SK-N-DZ (cell line): ENCODE data around the gene ZFAND5.
A peak's percentile ranks its signal among the peaks of the same experiment; 100 is the strongest.

Source experiments
- DNase-seq: peaks from one replicate; pipeline ENCODE4 v3.0.0-alpha.2; 2015; ENCODE audit warnings: low spot score

ZFAND5 gene

DNA sequence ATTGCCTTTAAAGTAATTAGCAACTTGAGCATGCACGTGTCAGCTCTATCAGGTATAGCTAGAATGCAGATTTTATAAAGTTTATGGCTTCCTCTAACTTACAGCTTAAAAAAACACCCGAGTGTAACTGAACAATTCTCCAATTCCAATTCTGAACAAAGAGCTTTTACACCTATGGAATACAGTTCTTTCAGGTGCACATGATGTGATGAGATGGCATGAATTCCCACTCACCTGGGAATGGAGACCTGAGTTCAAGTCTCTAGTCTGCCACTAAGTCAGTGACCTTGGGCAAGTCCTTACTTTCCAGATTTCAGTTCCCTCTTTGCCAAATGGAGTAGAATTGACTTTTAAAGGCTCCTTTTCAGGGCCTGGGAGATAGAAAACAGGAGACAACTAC lies 1.8 kb downstream of the ZFAND5 start:
- DNase-seq, result no peak

DNA sequence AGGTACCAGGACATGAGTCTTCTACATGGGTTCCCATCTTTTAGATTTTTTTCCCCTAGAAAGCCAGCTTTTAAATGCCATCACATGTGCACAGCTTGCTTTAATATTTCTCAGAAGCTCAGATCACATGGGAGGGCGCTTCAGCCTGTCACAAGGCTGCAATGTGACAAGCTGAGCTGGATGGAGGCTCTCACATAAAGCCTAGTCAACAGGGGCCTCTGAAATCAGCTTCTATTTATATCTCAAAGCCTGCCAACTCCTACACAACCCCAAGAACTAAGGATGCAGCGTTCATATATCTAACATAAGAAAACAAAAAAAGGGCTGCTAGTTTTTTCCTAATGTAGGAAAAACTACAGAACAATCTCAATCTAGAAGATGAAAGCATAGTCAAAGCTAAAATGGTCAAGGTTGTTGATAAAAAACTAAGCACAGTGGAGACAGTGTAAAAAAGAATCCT lies 2.3 kb downstream of the ZFAND5 start:
- no peak for DNase-seq

DNA sequence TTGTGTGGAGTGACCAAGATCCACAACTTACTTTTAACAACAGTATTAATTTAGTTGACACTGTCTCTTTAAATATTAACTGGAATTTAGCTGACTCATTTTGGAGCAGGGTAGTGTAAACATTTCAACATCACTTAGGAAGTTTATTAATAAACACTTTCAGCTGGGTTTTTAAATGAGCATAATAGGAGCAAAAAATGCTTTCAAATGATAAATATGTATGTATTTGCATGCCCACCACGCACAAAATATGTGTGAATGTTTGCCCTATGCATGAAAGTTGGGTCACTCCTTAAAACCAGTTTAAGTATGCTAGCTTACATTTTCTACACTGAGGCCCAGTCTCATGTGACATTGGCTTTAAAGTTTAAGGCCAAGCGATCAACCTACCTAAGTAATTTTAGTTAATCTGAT lies 2.9 kb downstream of the ZFAND5 start:
- no peak for DNase-seq

DNA sequence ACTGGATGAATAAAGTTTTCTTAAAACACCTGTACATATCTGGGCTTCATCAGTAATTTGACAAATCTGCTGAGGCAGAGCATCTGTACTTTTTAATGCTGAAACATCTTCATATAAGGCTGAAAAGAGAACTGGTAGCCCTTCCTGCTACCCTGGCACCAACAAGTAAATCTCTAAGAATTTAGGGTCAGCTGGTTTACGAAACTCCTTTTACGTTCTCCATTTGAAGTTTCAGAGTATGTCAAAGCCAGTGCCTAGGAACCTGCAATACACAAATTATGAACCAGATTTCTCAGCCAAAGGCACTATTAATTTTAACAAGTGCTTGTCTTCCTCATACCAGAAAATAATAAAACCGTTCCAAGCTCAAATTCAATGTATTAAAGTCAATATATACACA lies 3.8 kb downstream of the ZFAND5 start:
- no peak for DNase-seq

DNA sequence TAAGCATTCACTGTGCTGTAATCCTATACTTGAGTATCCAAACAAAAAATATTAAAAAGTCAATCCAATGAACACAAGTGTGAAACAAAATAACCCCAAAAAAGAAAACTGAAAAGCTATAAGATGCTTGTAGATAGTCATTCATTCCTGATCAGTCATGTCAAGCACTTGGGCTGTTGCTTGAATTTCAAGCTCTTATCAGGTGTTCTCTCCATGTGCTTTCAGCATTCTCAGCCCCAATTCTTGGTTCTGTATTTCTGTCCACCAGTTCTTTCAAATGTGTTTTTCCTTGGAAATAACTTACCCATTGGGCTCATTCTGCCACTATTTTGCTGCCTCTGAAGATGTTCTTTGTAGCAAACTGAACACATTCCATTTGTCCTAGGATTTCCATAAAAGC lies 4.7 kb downstream of the ZFAND5 start:
- no peak for DNase-seq

DNA sequence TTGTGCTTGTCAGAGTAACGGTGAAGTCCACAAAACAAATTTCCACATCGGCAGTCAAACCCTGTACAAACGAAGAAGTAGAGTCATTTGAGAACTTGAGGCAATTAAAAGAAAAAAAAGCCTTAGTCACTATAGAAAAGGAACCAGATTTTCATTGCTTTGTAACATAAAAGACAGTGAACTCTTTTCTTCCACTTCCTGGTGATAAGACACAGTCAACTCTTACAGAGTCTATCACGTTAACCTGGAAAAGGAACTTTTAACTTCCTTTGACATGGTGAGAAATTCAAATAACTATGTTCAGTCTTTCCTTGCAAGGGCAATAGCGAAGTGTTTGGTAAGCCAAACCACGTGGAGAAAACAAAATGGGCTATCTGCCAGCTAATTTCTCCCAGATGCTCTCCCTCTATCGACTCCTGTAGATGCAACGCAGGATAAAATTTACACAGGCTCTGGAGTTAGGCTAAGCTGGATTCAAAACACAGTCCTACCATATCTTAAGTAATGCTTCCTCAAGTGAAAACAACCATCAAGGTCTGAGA lies 8.9 kb downstream of the ZFAND5 start:
- peak; percentile 49 for DNase-seq

DNA sequence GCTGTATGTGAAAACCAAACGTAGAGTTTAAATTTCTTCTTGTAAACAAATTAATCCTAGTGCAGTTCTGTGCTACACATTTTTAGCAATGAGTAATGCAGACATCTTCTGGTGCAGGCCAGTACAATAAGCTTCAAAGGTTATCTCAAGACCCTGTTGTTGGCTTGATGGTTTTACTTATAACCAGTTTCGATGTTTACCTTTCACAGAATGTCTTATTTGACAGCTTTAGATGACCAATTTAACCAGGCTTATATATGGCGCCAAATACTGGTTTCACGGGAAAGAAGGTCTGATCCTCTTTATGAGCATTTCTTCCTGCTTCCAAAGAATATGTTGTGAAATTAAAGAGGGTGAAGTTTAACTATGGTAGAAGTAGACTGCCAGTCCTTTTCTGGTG lies 9.9 kb downstream of the ZFAND5 start:
- no peak for DNase-seq

DNA sequence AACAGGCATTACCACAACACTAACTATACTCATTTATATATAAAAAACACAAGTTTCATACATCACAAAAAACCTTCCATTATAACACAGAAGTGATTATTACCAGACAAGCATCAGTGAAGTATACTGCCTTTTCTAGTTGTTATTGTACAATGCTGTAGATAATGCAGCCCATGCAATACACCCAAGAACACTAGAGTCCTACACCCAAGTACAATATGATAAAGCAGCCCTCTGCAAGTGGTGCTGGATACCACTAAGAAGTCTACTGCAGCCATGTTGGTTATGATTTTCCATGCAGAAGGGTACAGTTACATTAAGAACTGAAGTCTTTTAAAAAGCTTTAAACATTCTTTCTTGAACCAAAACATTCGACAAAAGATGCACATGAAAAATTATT lies 10.3 kb downstream of the ZFAND5 start:
- no peak for DNase-seq

DNA sequence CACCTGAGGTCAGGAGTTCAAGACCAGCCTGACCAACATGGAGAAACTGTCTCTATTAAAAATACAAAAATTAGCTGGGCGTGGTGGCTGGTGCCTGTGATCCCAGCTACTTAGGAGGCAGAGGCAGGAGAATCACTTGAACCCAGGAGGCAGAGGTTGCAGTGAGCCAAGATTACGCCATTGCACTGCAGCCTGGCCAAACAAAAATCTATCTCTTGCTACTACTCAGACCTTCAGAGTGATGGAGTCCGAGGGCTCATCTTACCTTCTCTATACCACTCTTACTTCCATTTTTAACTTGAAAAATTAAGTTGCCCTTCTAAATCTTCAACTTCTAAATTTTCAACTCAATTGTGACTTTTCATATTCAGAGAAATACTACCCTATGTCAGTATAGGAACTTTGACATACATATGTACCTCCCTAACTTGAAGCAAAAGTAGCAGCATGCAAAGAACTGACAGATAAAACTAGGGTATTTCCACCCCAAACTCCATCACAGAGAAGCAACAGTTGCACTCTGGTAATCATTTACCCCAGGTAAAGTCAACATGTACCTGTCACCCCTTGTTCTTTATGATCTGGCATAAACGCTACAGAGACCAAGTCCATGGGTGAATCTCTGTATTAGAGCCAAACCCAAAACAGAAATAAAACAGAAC lies 11.4 kb downstream of the ZFAND5 start:
- DNase-seq, result no peak

DNA sequence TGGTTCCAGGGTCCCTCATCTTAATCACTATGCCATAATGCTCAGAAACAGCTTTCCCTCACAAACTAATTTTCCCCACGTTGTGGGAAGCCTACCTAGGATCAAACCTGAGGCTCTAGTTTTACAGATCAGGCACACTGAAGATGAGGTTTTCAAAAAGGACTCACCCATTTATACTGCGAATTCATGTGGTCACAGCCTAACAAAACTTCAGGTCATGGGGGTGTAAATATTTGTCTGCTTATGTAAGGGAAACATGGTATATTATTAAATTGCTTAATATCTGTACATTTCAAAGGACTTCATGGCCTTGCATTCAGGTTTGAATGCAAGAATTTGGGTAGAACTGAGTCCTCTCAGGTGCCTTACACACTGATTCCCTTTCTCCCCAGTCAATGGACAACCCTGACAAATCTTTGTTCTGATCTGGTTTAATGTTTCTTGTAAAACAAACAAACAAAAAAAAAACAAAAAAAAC lies 12.1 kb downstream of the ZFAND5 start:
- no peak for DNase-seq

DNA sequence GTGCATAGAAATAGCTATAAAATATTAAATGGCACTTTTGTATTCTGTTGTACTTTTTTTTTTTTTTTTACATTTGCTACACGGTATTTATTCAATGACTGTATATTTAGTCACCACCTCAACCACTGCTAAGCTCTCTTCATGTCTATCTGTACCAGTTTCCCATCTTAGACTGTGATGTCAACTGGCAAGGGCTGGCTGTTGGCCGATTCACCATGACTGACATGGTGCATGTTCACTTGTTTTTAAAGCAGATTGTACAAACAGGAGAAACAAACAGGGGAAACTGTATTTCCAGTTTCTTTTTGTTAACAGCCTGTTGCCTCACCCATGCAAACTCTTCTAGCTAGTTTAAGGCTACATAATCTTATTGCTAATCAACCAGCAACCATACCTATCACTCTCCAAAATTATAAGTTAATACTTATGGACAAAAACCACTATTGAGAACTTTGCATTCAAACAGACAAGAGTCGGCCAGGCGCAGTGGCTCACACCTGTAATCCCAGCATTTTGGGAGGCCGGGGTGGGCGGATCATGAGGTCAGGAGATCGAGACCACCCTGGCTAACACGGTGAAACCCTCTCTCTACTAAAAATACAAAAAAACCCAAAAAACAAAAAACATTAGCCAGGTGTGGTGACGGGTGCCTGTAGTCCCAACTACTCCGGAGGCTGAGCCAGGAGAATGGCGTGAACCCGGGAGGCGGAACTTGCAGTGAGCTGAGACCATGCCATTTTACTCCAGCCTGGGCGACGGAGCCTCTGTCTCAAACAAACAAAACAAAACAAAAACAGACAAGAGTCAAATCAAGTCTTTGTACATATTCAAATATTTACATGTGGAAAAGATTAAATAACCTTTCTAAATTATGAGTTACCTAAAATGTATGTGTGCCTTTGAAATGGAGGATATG lies 13.2 kb downstream of the ZFAND5 start:
- DNase-seq, result no peak

DNA sequence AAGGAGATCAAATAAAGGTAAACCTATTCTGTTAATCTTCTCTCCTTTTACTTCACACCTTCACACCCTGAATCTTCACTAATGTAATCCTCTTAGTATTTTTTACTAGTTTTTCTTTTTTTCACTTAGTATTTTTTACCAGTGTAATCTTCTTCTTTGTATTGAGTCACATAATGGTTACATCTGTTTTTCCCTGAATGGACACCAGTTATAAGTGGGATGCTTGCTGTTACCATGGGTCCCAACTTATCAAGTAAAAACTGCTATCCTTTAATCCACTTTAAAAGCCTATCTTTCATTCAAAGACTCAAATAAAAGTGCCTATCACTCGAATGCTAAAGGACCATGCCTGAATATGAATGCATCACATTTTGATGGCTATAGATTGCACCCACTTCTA lies 15.1 kb downstream of the ZFAND5 start:
- DNase-seq, result no peak

DNA sequence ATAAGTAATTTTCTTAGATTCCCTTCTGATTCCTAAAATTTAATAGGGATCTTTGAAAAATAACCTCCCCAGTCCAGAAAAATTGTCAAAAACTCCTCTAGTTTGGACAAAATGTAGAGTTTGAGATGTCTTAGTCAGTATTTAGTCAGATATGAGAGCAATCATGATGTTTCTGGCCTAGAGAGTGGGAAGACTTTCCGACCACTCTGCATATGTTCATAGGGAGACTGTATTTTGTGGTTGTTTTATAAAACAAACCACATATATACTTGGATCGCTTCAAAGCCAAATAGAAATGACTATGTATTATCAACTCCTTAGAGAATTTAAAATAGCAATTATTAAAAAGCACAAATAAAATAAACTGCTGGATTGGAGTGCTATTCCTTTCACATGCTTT lies 15.8 kb downstream of the ZFAND5 start:
- DNase-seq, result no peak

DNA sequence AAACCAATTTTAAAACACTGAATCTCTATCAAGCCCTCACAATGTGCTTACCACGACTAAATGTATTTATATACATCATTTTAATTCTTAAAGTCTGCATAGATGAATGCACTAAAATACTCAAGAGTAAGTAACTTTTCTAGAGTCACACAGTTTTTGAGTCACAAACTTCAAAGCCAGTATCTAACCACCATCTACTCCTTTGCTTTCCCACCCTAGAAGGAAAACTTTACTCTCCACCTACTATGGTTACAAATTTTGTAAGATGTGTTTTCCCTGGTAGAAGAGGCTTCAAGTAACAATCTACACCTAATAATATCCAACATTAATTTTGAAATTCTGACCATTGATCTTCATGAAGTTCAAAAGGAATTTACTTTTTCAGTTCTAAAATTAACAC lies 18.7 kb downstream of the ZFAND5 start:
- DNase-seq, result no peak

DNA sequence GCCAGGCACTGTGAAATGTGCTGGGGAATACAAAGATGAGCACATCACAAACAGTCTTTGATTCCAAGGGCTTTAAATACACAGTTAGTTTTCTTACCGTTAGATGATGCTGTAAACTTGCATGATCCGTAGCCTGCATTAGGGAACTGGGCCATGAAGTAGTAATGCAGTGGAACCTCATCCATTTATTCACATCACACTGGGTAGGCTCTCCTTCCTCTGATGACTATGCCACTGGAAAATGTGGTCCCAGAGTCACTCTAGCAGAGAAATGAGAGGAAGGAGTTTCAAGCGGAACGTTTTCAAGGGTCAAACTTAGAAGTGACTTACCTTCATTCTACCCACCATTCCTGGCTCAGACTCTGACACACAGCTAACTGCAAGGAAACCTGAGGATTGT lies 26.4 kb downstream of the ZFAND5 start:
- no peak for DNase-seq

DNA sequence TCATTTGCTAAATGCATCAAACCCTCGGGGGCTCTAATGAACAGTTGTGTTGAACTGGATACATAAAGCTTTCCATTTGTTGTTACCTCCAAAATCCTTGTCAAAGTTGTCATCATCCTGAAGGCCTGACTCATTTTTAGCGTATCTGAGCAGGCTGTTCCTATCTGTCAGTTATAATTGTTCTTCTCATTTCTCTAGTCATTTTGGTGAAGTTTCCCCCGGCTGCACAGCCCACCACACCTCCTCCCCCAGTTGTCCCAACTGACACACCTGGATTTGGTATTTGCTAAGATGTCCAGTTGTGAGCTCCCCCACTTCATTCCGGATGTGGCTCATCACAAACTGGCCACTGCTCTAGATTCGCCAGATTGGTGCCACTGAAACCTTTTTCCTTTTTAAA lies 27.7 kb downstream of the ZFAND5 start:
- DNase-seq, result no peak

DNA sequence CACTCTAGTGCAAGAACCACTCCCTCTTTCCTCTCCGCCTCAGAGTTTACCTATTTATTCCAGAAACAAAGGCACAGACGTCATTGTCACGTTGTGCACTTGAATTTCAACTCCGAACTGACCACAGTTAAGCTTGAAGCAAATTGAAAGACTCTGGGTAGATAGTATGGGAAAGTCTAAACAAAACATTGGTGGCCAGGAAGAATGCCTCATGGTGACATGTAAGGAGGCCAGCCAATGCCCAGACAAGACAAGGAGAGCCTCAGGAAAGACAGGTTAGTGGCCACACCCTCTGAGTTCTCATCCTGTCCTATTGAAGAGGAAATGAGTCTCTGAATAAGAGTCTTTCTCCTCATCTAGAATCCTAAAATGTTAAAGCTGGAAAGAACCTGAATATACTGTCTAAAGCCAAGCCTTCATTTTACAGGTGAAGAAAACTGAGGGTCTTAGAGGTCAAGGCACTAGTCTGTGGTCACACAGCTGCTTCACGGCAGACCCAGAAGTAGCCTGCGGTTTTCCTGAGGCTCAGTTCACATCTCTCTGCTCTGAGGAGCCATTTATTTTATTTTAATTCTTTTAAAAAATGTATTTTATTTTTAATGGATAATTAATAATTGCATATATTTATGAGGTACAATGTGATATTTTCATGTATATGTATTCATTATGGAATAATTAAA lies 30.2 kb downstream of the ZFAND5 start:
- no peak for DNase-seq

DNA sequence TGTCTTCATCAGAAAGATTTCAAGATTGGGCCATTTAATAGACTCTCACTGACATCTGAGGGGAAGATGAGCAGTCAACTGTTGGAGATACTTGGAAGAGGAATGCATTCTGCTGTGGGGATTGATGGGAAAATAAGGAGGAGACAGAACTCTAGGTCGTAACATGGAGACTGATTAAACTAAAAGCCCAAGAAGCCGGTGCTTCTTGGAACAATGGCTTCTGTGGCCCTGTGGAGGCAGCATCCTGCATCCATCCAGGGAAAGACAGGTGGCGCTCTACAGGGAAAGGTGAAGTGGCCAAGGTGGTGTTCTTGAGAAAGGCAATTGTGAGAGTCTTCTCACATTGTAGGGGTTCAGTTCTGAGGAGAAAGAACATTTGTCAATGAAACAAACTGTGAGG lies 31.3 kb downstream of the ZFAND5 start:
- DNase-seq, result no peak

DNA sequence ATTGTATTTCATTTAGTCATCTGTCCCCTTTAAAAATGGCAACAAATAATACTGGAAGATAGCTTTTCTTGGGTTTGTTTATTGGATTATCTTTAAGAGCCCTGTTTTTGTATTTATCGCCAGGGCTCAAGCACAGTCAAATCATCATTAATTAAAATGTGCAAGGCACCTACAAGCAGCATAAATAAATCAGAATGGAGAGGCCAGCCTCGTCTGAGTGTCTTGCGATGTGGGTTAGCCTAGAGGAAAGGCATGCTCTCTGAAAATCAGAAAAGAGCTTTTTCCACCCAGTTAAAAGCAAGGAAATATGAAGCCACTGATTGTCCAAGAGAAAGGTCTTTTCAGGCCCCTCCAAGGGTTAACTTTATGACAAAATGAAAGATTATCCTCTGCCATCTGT lies 31.8 kb downstream of the ZFAND5 start:
- DNase-seq, result no peak

DNA sequence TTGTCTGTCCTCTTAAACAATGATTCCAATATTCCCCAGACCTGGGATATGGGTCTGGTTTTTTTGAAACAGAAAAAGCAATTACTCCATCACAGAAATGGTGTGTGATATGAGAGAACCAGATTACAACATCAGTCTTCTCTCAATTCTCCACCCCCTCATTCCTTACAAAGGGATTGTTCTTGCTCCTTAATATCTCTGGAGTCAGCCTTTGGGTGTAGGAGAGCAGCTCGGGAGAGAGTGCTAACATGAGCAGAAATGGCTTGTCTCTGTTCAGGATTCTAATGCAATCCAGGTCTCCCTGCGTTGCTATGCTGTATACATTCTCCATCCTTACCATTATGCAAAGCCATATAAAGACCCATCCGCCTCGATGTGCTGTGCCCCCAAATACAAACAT lies 32.7 kb downstream of the ZFAND5 start:
- DNase-seq, result no peak

DNA sequence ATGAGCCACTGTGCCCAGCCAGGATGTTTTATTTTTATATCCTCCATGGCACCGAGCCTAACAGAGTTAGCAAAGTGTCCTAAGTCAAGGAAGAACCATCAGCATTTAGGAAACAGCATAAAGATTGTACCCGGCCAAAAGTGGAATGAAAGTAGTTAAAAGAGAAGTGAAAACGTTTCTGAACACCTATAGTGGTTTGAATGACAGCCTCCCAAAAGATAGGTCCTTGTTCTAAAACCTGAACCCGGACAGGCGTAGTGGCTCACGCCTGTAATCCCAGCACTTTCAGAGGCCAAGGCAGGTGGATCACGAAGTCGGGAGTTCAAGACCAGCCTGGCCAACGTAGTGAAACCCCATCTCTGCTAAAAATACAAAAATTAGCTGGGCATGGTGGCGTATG lies 37.4 kb downstream of the ZFAND5 start:
- no peak for DNase-seq

DNA sequence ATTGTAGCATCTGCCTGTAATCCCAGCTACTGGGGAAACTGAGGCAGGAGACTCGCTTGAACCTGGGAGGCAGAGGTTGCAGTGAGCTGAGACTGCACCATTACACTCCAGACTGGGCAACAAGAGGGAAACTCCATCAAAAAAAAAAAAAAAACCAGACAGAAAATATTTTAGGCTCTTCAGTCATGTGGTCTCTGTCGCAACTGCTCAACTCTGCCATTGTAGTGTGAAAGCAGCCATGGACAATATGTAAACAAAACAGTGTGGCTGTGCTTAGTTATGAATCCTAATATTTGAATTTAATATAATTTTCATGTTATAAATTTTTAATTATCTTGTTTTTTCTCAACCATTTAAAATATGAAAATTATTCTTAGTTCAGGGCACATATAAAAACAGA lies 38.4 kb downstream of the ZFAND5 start:
- no peak for DNase-seq
